Esophagus muscularis mucosa (tissue), 4 donors: ENCODE data around the gene KRT74. TPM values are rescaled to one million over a fixed set of nuclear protein-coding genes. Genes with fewer than 3 reads are reported as not detected.
A peak's percentile ranks its signal among the peaks of the same experiment; 100 is the strongest.

ENCODE experiments used
- DNase-seq: peaks from one replicate; pipeline ENCODE4 v3.0.0-alpha.2; 2017; ENCODE audit errors: extremely low spot score
- H3K27ac ChIP-seq, 4 donors: fragments of 200-600 bp; sonication (generic); replicated peaks in 1 of 4; 1 replicate in 3 of 4; 2 replicates in 1 of 4; pipeline ENCODE4 v1.5.1; 2016 to 2019; ENCODE audit warnings: mild to moderate bottlenecking in 1 of 4
- H3K27me3 ChIP-seq, 4 donors: fragments of 200-600 bp; sonication (generic); one replicate each; pipeline versions ENCODE4 v1.5.1 to v1.6.0; 2016 to 2019
- H3K36me3 ChIP-seq, 4 donors: fragments of 200-600 bp; sonication (generic); one replicate each; pipeline ENCODE4 v1.5.1; 2016 to 2019
- H3K4me1 ChIP-seq, 4 donors: fragments of 200-600 bp; sonication (generic); one replicate each; pipeline ENCODE4 v1.5.1; 2016 to 2019
- H3K4me3 ChIP-seq, 4 donors: fragments of 200-600 bp; sonication (generic); 1 replicate in 2 of 4; 2 replicates in 2 of 4; pipeline ENCODE4 v1.5.1; 2016 to 2019; ENCODE audit warnings: mild to moderate bottlenecking in 4 of 4, moderate library complexity in 1 of 4
- H3K9me3 ChIP-seq, 4 donors: fragments of 200-600 bp; sonication (generic); 1 replicate in 3 of 4; 2 replicates in 1 of 4; pipeline ENCODE4 v1.5.1; 2016 to 2019
- EP300 ChIP-seq: sonication (generic); formaldehyde crosslinking; IDR thresholded peaks from one replicate; pipeline ENCODE4 v1.6.1; 2017; ENCODE audit warnings: antibody characterized with exemption
- POLR2A ChIP-seq: fragments of 450-650 bp; IDR thresholded peaks from one replicate; pipeline ENCODE4 v1.6.1; 2017; ENCODE audit warnings: antibody characterized with exemption, moderate library complexity, mild to moderate bottlenecking, low read depth
- POLR2AphosphoS5 ChIP-seq, 2 donors: sonication (generic); formaldehyde crosslinking; IDR thresholded peaks; one replicate each; pipeline ENCODE4 v1.6.1; 2017; ENCODE audit warnings: antibody characterized with exemption in 2 of 2
- WGBS: methylation state at CpG from one replicate; pipeline ENCODE4 v1.1.5; 2018; 5-methylcytosine and 5-hydroxymethylcytosine counted together
- intact Hi-C: fragments of 100-400 bp; cut with DNase I; formaldehyde crosslinking; loops from one replicate; pipeline ENCODE4 v1.15.1; 2023
- total RNA-seq, 4 donors: library from RNA; depleted of rRNA; stranded (reverse); fragments of >200 nt; gene quantifications; one replicate each; pipeline versions ENCODE4 v1.1.0 to v1.2.1, GENCODE V29; 2016
- TF ChIP-seq, protein P1 (sequence below), 3 experiments: fragments of 200-600 bp in 2 of 3; fragments of 450-650 bp in 1 of 3; sonication (generic) in 2 of 3; IDR thresholded peaks; one replicate each; pipeline ENCODE4 v1.5.1; 2017 to 2019; ENCODE audit warnings: antibody characterized with exemption in 3 of 3, mild to moderate bottlenecking in 2 of 3, moderate library complexity in 1 of 3

Gene KRT74
- total RNA-seq, 4 donors from 2014 or later = not detected

DNA sequence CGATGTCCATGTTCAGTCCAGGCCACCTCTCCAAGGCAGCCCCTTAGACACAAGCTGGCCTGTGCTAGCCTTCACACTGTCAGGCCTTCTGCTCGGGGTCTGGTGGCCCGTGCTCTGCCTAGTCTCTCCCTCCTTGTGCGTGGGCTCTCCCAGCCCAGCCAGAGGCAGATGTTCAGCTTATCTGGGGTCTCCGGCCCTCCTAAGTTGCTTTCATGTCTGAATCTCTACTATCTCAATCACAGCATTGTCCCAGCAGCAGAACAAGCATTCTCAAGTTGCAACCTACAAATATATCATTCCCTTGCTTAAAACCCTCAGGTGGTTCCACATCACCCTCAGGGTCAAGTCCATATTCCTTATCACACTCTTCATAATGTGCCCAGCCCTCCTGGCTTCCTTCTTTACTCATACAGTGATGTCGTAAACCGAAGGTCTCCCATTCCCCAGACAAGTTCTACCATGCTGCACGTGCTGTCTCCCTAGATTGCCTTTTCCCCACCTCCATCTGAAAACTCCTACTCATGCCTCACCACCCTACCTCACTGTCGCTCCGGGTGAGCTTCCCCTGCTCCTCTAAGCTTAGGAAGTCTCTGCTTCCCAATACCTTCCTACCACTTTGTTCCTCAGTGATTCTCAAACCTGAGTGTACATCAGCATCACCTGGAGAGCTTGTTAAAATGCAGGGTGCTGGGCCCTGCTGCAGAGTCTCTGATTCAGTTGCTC is 43.2 kb upstream of the KRT74 start:
- H3K27ac ChIP-seq = no peak overlapping the region
- no peaks in the 10 kb centered on the region for H3K4me1 ChIP-seq
- H3K27me3 ChIP-seq = peaks cover 0 to 15% (median 0%) of the 10 kb centered on the region in 4 donors
- peak; percentile 72 for DNase-seq
- H3K4me3 ChIP-seq = no peak overlapping the region
- TF ChIP-seq POLR2AphosphoS5 (IDR thresholded peaks at IDR 0.05) (no peak), POLR2A (no peak), EP300 (no peak)
- TF ChIP-seq, protein P1, sequence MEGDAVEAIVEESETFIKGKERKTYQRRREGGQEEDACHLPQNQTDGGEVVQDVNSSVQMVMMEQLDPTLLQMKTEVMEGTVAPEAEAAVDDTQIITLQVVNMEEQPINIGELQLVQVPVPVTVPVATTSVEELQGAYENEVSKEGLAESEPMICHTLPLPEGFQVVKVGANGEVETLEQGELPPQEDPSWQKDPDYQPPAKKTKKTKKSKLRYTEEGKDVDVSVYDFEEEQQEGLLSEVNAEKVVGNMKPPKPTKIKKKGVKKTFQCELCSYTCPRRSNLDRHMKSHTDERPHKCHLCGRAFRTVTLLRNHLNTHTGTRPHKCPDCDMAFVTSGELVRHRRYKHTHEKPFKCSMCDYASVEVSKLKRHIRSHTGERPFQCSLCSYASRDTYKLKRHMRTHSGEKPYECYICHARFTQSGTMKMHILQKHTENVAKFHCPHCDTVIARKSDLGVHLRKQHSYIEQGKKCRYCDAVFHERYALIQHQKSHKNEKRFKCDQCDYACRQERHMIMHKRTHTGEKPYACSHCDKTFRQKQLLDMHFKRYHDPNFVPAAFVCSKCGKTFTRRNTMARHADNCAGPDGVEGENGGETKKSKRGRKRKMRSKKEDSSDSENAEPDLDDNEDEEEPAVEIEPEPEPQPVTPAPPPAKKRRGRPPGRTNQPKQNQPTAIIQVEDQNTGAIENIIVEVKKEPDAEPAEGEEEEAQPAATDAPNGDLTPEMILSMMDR (IDR thresholded peaks at IDR 0.05) = no peak
- intact Hi-C loops = no loop called here
- H3K36me3 ChIP-seq = no peaks in the 10 kb centered on the region
- no peaks in the 10 kb centered on the region for H3K9me3 ChIP-seq
- 93% methylated on average over 10 of the region's 10 CpGs for WGBS

DNA sequence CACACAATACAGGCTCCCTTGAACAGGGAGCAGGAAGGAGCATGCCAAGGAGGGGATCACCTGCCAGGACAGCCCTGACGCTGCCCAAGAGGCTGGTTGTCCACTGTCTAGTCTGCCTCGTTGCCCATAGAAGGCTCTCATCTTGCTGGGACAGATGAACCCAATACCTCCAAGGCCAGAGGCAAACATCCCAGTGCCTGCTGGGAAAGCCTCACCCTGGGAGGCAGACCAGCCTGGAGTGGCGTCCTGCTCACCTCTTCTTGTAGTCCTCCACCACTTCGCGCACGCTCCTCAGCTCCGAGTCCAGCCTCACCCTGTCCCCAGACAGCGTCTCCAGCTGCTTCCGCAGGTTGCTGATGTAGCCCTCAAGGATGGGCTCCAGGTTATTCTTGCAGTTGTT is 42.3 kb upstream of the KRT74 start:
- Histone ChIP-seq H3K27me3 (peaks cover 0 to 25% (median 0%) of the 10 kb centered on the region in 4 donors), H3K4me1 (no peaks in the 10 kb centered on the region), H3K4me3 (no peak overlapping the region), H3K9me3 (no peaks in the 10 kb centered on the region), H3K27ac (no peak overlapping the region), H3K36me3 (no peaks in the 10 kb centered on the region)
- intact Hi-C loops = no loop called here
- DNase-seq = peak; percentile 50
- WGBS = 90% methylated on average over 9 of the region's 9 CpGs
- TF ChIP-seq, protein P1 (IDR thresholded peaks at IDR 0.05) = no peak
- TF ChIP-seq EP300 = no peak
- no peak for TF ChIP-seq POLR2A
- TF ChIP-seq POLR2AphosphoS5 (IDR thresholded peaks at IDR 0.05) = no peak

DNA sequence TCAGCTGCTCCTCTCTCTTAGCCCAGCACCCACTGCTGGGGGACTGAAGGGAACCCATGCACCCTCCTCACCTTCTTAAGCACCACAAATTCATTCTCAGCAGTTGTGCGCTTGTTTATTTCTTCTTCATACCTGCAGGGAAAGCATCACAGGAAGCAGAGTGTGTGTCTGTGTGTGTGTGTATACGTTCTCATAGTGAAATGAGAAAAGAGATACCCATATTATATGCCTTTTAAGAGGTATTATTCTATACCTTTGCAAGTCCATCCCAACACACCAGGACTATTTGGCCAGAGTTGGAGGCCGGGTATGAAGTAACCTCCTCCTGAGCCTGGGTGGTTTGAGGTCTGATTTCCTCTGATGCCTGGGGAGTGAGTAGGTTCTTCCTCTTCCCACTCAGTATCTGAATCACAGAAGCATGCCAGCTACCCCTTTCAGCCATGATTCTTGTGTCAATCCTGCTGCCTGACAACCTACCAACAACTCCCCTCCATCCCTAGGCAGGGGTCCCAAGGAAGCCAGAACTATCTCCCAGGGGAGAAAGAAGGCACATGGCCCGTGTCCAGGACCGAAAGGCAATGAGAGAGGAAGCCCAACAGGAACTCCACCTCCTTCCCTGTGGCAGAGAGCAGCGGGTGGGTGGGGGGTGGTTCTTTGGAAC is 41.7 kb upstream of the KRT74 start:
- 66% methylated on average over 6 of the region's 6 CpGs for WGBS
- intact Hi-C loops = no loop called here
- no peaks in the 10 kb centered on the region for H3K4me1 ChIP-seq
- peak; percentile 83 for DNase-seq
- TF ChIP-seq POLR2AphosphoS5 (IDR thresholded peaks at IDR 0.05) (no peak), POLR2A (no peak), EP300 (no peak)
- TF ChIP-seq, protein P1 (IDR thresholded peaks at IDR 0.05) = no peak
- no peak overlapping the region for H3K27ac ChIP-seq
- H3K9me3 ChIP-seq = no peaks in the 10 kb centered on the region
- H3K4me3 ChIP-seq = no peak overlapping the region
- H3K27me3 ChIP-seq = peaks cover 0 to 30% (median 0%) of the 10 kb centered on the region in 4 donors
- no peaks in the 10 kb centered on the region for H3K36me3 ChIP-seq

DNA sequence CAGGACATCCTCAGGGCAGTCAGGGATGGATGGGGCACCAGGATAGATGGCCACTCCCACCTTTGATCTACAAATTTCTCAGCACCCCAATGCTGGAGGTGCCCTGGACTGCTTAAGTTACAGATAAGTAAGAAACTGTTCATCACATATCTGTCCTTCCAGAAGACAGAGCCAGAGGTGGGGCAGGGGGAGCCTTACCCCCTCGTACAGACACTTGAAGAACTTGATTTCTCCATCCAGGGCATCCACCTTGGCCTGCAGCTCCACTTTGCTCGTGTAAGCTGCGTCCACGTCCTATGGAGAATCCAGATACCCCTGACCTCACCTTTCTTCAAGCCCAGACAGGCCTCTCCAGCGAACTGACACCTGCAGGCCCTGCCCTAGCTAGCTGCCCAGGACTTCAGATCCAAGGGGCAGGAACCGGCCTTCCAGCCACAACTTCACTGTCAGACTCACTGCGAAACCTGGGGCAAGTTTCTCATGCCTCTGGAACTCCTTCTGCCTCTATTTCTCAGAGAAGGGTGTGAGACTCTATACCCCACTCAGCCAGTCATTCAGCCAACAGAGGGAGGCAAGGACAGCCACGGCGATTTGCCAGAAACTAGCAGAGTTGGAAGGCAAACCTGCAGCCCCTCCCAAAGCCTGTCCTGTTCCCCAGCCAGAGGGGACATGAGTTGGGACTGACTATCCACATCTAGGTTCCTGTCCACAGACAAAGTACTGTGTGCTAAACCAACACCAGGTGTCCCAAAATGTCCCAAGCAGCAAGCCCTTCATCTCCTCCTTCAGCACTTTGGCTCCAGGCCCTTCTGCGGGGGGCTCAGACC is 41.0 kb upstream of the KRT74 start:
- peak; percentile 62 for DNase-seq
- no peaks in the 10 kb centered on the region for H3K36me3 ChIP-seq
- peaks cover 0 to 35% (median 0%) of the 10 kb centered on the region in 4 donors for H3K27me3 ChIP-seq
- H3K9me3 ChIP-seq = no peaks in the 10 kb centered on the region
- WGBS = 88% methylated on average over 10 of the region's 10 CpGs
- TF ChIP-seq, protein P1 (IDR thresholded peaks at IDR 0.05) = no peak
- TF ChIP-seq POLR2A (no peak), POLR2AphosphoS5 (IDR thresholded peaks at IDR 0.05) (no peak), EP300 (no peak)
- H3K27ac ChIP-seq = no peak overlapping the region
- H3K4me1 ChIP-seq = no peaks in the 10 kb centered on the region
- intact Hi-C loops = no loop called here
- H3K4me3 ChIP-seq = no peak overlapping the region
